MM.1S (cell line): ENCODE results near the gene DPP6.

Source experiments
- CTCF ChIP-seq: fragments of 300-600 bp; sonication (generic); IDR thresholded peaks from 2 replicates; pipeline ENCODE4 v1.5.1; 2016; ENCODE audit warnings: antibody characterized with exemption, low read length, mixed read lengths
- EZH2 ChIP-seq: fragments of 300-600 bp; sonication (generic); optimal IDR thresholded peaks from 2 replicates; pipeline ENCODE3; 2017; ENCODE audit warnings: low read depth, mild to moderate bottlenecking, antibody characterized with exemption, low read length, mixed read lengths
- EZH2phosphoT487 ChIP-seq: fragments of 300-600 bp; sonication (generic); IDR thresholded peaks from 2 replicates; pipeline ENCODE4 v1.6.1; 2018; ENCODE audit warnings: antibody characterized with exemption, low read length

- TF ChIP-seq CTCF (no peak), EZH2phosphoT487 (no peak), EZH2 (no peak)
Measured at GRCh38 chr7:154877031-154877430, 824.8 kb downstream of the DPP6 start.
